Breast epithelium (tissue), 3 donors: Measurements from ENCODE around the gene SDK1.

ENCODE experiments used
- POLR2A ChIP-seq: fragments of 450-650 bp; IDR thresholded peaks from one replicate; pipeline ENCODE4 v1.6.1; 2016; ENCODE audit warnings: antibody characterized with exemption, mild to moderate bottlenecking, moderate library complexity
- TF ChIP-seq, protein P1 (sequence below), 3 donors: fragments of 450-650 bp; IDR thresholded peaks; one replicate each; pipeline ENCODE4 v1.5.1; 2016 to 2017; ENCODE audit warnings: antibody characterized with exemption in 3 of 3, mild to moderate bottlenecking in 3 of 3, moderate library complexity in 3 of 3

- TF ChIP-seq, protein P1, sequence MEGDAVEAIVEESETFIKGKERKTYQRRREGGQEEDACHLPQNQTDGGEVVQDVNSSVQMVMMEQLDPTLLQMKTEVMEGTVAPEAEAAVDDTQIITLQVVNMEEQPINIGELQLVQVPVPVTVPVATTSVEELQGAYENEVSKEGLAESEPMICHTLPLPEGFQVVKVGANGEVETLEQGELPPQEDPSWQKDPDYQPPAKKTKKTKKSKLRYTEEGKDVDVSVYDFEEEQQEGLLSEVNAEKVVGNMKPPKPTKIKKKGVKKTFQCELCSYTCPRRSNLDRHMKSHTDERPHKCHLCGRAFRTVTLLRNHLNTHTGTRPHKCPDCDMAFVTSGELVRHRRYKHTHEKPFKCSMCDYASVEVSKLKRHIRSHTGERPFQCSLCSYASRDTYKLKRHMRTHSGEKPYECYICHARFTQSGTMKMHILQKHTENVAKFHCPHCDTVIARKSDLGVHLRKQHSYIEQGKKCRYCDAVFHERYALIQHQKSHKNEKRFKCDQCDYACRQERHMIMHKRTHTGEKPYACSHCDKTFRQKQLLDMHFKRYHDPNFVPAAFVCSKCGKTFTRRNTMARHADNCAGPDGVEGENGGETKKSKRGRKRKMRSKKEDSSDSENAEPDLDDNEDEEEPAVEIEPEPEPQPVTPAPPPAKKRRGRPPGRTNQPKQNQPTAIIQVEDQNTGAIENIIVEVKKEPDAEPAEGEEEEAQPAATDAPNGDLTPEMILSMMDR (IDR thresholded peaks at IDR 0.05) = no peak
- no peak for TF ChIP-seq POLR2A
Measured at GRCh38 chr7:3439333-3440030, 138.4 kb downstream of the SDK1 start.
